ENCODE measurements around the gene RBBP8NL. TPM values are rescaled to one million over a fixed set of nuclear protein-coding genes. Genes with fewer than 3 reads are reported as not detected.

RBBP8NL gene
- total and polyA plus RNA-seq, 2 donors (not counting 3 experiments of a cell fraction or from before 2014, with no cell fraction given): not detected

DNA sequence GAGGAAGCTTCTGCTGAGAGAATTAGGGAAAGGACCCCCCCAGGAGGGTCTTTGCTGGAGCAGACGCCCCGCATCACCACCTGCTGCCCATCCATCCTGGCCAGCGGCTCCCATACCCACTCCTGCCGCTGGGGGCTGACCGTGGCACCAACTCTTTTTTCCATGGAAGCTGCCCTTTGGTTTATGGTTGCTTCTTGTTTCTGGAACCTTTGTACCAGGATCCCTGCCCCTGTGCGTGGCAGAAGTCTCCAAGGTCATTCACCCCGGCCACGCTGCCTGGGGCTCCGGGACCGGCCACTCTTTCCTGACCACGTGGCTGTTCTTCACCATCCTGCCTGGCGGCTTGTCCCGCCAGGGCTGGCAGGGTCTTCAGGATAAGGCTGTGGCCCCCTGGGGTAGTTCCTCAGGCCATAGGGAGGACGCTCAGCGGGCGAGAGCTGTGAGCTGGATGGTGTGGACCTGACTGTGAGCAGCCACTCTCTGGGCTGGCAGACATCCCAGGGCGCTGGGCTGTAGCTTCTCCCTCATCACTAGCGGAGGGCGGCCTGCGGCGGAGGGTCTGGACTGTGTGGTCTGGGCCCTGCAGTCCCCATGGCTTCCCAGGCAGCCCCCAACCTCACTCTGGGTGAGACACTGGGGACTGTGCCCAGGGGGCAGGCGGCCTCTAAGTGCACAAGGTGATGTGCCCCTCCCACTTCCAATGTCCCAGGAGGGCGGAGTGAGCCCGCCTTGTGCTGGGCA is 22.8 kb upstream of the RBBP8NL start:
- dilution Hi-C loops (cut with MboI; ENCODE audit: extremely low pct_ligation_motif_present, low sequenced_read_pairs): no loop called here
- CTCF ChIA-PET: interaction anchor here (0.9 to 1.2 kb wide), 2 partner anchors 17 to 341 kb away, joined by 3 read pairs; no protein-coding TSS in a partner anchor
- no peak for DNase-seq (ENCODE audit: low read depth, low spot score)
- H3K79me2 ChIP-seq (ENCODE audit: control insufficient read depth, insufficient read depth, low read length): no peaks in the 10 kb centered on the region
- TF ChIP-seq, protein P1, sequence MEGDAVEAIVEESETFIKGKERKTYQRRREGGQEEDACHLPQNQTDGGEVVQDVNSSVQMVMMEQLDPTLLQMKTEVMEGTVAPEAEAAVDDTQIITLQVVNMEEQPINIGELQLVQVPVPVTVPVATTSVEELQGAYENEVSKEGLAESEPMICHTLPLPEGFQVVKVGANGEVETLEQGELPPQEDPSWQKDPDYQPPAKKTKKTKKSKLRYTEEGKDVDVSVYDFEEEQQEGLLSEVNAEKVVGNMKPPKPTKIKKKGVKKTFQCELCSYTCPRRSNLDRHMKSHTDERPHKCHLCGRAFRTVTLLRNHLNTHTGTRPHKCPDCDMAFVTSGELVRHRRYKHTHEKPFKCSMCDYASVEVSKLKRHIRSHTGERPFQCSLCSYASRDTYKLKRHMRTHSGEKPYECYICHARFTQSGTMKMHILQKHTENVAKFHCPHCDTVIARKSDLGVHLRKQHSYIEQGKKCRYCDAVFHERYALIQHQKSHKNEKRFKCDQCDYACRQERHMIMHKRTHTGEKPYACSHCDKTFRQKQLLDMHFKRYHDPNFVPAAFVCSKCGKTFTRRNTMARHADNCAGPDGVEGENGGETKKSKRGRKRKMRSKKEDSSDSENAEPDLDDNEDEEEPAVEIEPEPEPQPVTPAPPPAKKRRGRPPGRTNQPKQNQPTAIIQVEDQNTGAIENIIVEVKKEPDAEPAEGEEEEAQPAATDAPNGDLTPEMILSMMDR (IDR thresholded peaks at IDR 0.05; ENCODE audit: extremely low read depth in 1 of 2, insufficient read depth in 1 of 2, low read depth in 1 of 2, low read length in 2 of 2): no peak
- no peak for TF ChIP-seq POLR2AphosphoS5 (IDR thresholded peaks at IDR 0.05; ENCODE audit: insufficient read depth, low read depth, low read length)
- TF ChIP-seq FOS (IDR thresholded peaks at IDR 0.05; ENCODE audit: borderline replicate concordance, insufficient read depth, low read length): no peak
- TF ChIP-seq EZH2 (IDR thresholded peaks at IDR 0.05; ENCODE audit: borderline replicate concordance, low read depth, low read length, severe bottlenecking): no peak
- no peak for TF ChIP-seq GATA2 (IDR thresholded peaks at IDR 0.05; ENCODE audit: insufficient read depth, insufficient read length, low read depth, low read length)
- no peak for FAIRE-seq
- no peaks in the 10 kb centered on the region for H3K9me1 ChIP-seq (replicated peaks; ENCODE audit: control insufficient read depth, extremely low read depth, insufficient read depth, low read length)
- no peaks in the 10 kb centered on the region for H4K20me1 ChIP-seq (replicated peaks; ENCODE audit: control insufficient read depth, extremely low read depth, insufficient read depth, low read length)
- H3K4me3 ChIP-seq (replicated peaks in 1 of 3; ENCODE audit: insufficient read depth in 1 of 3, low read depth in 1 of 3, low read length in 3 of 3): no peak overlapping the region
- no peak overlapping the region for H3K27ac ChIP-seq (ENCODE audit: insufficient read depth, low read depth, low read length)
- H3K9ac ChIP-seq (replicated peaks; ENCODE audit: extremely low read depth, insufficient read depth, low read length): no peak overlapping the region
- no peaks in the 10 kb centered on the region for H3K36me3 ChIP-seq (ENCODE audit: control insufficient read depth in 2 of 2, extremely low read depth in 1 of 2, insufficient read depth in 2 of 2, low read length in 2 of 2)
- POLR2A ChIA-PET: no interaction called here
- no TSS peak for BruUV-seq (replicated peaks)
- no peak overlapping the region for H2AFZ ChIP-seq (ENCODE audit: low read depth, low read length)
- no peaks in the 10 kb centered on the region for H3K4me1 ChIP-seq (ENCODE audit: control insufficient read depth, extremely low read depth, insufficient read depth, low read length)
- intact Hi-C loops (cut with micrococcal nuclease): no loop called here
- H3K9me3 ChIP-seq (replicated peaks; ENCODE audit: control insufficient read depth, insufficient read depth, low read length): no peaks in the 10 kb centered on the region
- H3K27me3 ChIP-seq (ENCODE audit: control insufficient read depth in 2 of 2, insufficient read depth in 2 of 2, low read length in 2 of 2): no peaks in the 10 kb centered on the region
- no peak overlapping the region for H3K4me2 ChIP-seq (ENCODE audit: insufficient read depth, low read length)
